GM23338 (cell line): ENCODE measurements around the gene TMEM92.

Experiments
- CREB1 ChIP-seq: fragments of 250-450 bp; sonication (Bioruptor Pico); IDR thresholded peaks from 2 replicates; pipeline ENCODE4 v1.5.0; 2020; ENCODE audit warnings: low read depth, mild to moderate bottlenecking, moderate library complexity
- EZH2 ChIP-seq: fragments of 200-600 bp; sonication (generic); IDR thresholded peaks from one replicate; pipeline ENCODE4 v1.8.0; 2017; ENCODE audit warnings: antibody characterized with exemption, mild to moderate bottlenecking, low read depth; ENCODE audit not compliant: unreplicated experiment
- EZH2phosphoT487 ChIP-seq: fragments of 200-600 bp; sonication (generic); IDR thresholded peaks from one replicate; pipeline ENCODE4 v1.8.1; 2018; ENCODE audit warnings: antibody characterized with exemption; ENCODE audit not compliant: unreplicated experiment
- JUNB ChIP-seq: IDR thresholded peaks from one replicate; pipeline ENCODE4 v1.6.1; 2016; ENCODE audit warnings: antibody characterized with exemption; ENCODE audit not compliant: unreplicated experiment
- NANOG ChIP-seq: IDR thresholded peaks from 2 replicates; pipeline ENCODE4 v1.6.1; 2016; ENCODE audit warnings: antibody characterized with exemption, borderline replicate concordance
- POLR2AphosphoS5 ChIP-seq: IDR thresholded peaks from 2 replicates; pipeline ENCODE4 v1.6.1; 2016; ENCODE audit warnings: antibody characterized with exemption, low read depth
- STAT1 ChIP-seq: IDR thresholded peaks from one replicate; pipeline ENCODE4 v1.6.1; 2016; ENCODE audit warnings: antibody characterized with exemption; ENCODE audit not compliant: unreplicated experiment
- ZNF114 ChIP-seq: fragments of 250-450 bp; sonication (Bioruptor Pico); IDR thresholded peaks from 2 replicates; pipeline ENCODE4 v1.5.0; 2020; ENCODE audit warnings: mild to moderate bottlenecking, moderate library complexity
- ZNF331 ChIP-seq: fragments of 250-450 bp; sonication (Bioruptor Pico); IDR thresholded peaks from 2 replicates; pipeline ENCODE4 v1.5.0; 2020; ENCODE audit warnings: low read depth, mild to moderate bottlenecking, moderate library complexity
- TF ChIP-seq, protein P1 (sequence below), 2 experiments: fragments of 200-600 bp in 1 of 2; sonication (generic) in 1 of 2; conservative IDR thresholded peaks; 2 replicates each; pipeline versions ENCODE4 v1.5.1 to v1.6.1; 2016 to 2017; ENCODE audit warnings: antibody characterized with exemption in 2 of 2, low read depth in 2 of 2, mild to moderate bottlenecking in 2 of 2, moderate library complexity in 1 of 2
- TF ChIP-seq, protein P2 (sequence below): IDR thresholded peaks from one replicate; pipeline ENCODE4 v1.6.1; 2018; ENCODE audit warnings: antibody characterized with exemption; ENCODE audit not compliant: unreplicated experiment
- TF ChIP-seq, protein P3 (sequence below): IDR thresholded peaks from 2 replicates; pipeline ENCODE4 v1.6.1; 2016; ENCODE audit warnings: antibody characterized with exemption

DNA sequence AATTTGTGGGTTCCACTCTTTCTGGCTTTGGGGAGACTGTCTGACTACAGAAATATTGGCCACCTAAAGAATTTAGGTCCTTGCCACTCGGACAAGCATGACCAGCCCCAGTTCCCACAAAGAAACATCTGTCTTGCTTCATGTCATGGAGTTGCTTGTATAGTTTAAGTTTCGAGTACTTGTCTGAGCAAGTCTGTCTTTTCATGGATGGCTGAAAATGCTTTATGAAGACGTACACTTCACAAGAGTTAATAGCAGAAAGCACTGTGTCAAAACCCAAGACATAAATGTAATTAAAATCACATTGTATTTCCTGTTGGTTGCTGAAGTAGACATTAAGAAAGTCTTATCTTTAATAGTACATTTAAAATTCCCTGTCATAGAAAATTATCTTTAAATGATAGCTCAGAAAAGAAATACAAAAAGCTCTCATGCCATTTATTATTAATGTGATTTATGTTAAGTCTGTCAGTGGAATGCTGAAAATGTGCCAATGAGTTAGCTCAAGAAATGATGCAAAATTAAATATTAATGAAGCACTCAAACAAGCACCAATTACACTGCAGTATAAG, 41.8 kb downstream of the TMEM92 start:
- TF ChIP-seq, protein P1, sequence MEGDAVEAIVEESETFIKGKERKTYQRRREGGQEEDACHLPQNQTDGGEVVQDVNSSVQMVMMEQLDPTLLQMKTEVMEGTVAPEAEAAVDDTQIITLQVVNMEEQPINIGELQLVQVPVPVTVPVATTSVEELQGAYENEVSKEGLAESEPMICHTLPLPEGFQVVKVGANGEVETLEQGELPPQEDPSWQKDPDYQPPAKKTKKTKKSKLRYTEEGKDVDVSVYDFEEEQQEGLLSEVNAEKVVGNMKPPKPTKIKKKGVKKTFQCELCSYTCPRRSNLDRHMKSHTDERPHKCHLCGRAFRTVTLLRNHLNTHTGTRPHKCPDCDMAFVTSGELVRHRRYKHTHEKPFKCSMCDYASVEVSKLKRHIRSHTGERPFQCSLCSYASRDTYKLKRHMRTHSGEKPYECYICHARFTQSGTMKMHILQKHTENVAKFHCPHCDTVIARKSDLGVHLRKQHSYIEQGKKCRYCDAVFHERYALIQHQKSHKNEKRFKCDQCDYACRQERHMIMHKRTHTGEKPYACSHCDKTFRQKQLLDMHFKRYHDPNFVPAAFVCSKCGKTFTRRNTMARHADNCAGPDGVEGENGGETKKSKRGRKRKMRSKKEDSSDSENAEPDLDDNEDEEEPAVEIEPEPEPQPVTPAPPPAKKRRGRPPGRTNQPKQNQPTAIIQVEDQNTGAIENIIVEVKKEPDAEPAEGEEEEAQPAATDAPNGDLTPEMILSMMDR (conservative IDR thresholded peaks at IDR 0.05; ENCODE audit: low read depth in 2 of 2), result no peak
- TF ChIP-seq EZH2 (no peak), POLR2AphosphoS5 (no peak), CREB1 (CRISPR knock-in tag) (no peak), JUNB (no peak), EZH2phosphoT487 (no peak), NANOG (no peak), ZNF114 (CRISPR knock-in tag) (no peak), STAT1 (no peak), ZNF331 (CRISPR knock-in tag) (no peak)
- TF ChIP-seq, protein P2, sequence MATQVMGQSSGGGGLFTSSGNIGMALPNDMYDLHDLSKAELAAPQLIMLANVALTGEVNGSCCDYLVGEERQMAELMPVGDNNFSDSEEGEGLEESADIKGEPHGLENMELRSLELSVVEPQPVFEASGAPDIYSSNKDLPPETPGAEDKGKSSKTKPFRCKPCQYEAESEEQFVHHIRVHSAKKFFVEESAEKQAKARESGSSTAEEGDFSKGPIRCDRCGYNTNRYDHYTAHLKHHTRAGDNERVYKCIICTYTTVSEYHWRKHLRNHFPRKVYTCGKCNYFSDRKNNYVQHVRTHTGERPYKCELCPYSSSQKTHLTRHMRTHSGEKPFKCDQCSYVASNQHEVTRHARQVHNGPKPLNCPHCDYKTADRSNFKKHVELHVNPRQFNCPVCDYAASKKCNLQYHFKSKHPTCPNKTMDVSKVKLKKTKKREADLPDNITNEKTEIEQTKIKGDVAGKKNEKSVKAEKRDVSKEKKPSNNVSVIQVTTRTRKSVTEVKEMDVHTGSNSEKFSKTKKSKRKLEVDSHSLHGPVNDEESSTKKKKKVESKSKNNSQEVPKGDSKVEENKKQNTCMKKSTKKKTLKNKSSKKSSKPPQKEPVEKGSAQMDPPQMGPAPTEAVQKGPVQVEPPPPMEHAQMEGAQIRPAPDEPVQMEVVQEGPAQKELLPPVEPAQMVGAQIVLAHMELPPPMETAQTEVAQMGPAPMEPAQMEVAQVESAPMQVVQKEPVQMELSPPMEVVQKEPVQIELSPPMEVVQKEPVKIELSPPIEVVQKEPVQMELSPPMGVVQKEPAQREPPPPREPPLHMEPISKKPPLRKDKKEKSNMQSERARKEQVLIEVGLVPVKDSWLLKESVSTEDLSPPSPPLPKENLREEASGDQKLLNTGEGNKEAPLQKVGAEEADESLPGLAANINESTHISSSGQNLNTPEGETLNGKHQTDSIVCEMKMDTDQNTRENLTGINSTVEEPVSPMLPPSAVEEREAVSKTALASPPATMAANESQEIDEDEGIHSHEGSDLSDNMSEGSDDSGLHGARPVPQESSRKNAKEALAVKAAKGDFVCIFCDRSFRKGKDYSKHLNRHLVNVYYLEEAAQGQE, result no peak
- TF ChIP-seq, protein P3, sequence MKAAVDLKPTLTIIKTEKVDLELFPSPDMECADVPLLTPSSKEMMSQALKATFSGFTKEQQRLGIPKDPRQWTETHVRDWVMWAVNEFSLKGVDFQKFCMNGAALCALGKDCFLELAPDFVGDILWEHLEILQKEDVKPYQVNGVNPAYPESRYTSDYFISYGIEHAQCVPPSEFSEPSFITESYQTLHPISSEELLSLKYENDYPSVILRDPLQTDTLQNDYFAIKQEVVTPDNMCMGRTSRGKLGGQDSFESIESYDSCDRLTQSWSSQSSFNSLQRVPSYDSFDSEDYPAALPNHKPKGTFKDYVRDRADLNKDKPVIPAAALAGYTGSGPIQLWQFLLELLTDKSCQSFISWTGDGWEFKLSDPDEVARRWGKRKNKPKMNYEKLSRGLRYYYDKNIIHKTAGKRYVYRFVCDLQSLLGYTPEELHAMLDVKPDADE, result no peak
